Neuron (in vitro differentiated cells): ENCODE data around the gene FBXL20.
"Not testable (repeated sequence)": the region's sequence is repeated elsewhere in the genome, so short reads cannot be mapped to it uniquely, and the experiment has no call there.

ENCODE experiments used
- H2AFZ ChIP-seq: one replicate; pipeline ENCODE4 v1.6.1; 2013; ENCODE audit warnings: low read depth, mild to moderate bottlenecking, inconsistent platforms, low read length, moderate library complexity
- H3K27me3 ChIP-seq: one replicate; pipeline ENCODE4 v1.6.1; 2013; ENCODE audit warnings: low read length; ENCODE audit not compliant: insufficient read depth
- H3K36me3 ChIP-seq: one replicate; pipeline ENCODE4 v1.6.1; 2013; ENCODE audit warnings: low read length; ENCODE audit not compliant: insufficient read depth
- H3K4me1 ChIP-seq: one replicate; pipeline ENCODE4 v1.6.1; 2013; ENCODE audit warnings: low read length; ENCODE audit not compliant: insufficient read depth
- H3K4me3 ChIP-seq: 2 replicates; pipeline ENCODE4 v1.5.1; 2013; ENCODE audit warnings: mild to moderate bottlenecking, low read length, moderate library complexity
- H3K9me3 ChIP-seq: one replicate; pipeline ENCODE4 v1.6.1; 2013; ENCODE audit warnings: low read length

The FBXL20 gene

DNA sequence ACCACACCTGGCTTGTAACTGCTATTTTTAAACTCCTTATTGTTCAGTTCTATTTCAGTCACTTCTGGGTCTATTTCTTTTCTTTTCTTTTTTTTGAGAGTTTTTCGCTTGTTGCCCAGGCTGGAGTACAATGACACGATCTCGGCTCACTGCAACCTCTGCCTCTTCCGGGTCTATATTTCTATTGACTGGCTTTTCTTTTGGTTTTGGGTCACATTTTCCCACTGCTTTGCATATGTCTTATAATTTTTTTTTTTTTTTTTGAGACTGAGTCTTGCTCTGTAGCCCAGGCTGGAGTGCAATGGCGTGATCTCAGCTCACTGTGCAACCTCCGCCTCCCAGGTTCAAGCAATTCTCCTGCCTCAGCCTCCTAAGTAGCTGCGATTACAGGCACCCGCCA is 108.9 kb downstream of the FBXL20 start:
- H2AFZ ChIP-seq, H3K27me3 ChIP-seq, H3K9me3 ChIP-seq, H3K4me3 ChIP-seq, H3K4me1 ChIP-seq: not testable (repeated sequence)
- H3K36me3 ChIP-seq, result peaks cover 27% of the 10 kb centered on the region

DNA sequence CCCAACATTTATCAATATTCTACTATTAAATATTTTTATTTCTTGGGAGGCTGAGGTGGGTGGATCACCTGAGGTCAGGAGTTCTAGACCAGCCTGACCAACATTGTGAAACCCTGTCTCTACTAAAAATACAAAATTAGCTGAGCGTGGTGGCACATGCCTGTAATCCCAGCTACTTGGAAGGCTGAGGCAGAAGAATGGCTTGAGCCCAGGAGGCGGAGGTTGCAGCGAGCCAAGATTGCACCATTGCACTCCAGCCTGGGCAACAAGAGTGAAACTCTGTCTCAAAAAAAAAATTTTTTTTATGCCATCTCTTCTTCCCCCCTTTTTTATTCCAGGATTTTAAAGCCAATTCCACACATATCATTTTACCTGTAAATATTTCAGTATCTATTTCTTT is 114.9 kb downstream of the FBXL20 start:
- not testable (repeated sequence) for H3K27me3 ChIP-seq, H3K4me3 ChIP-seq, H3K4me1 ChIP-seq, H2AFZ ChIP-seq, H3K9me3 ChIP-seq
- peaks cover 26% of the 10 kb centered on the region for H3K36me3 ChIP-seq

DNA sequence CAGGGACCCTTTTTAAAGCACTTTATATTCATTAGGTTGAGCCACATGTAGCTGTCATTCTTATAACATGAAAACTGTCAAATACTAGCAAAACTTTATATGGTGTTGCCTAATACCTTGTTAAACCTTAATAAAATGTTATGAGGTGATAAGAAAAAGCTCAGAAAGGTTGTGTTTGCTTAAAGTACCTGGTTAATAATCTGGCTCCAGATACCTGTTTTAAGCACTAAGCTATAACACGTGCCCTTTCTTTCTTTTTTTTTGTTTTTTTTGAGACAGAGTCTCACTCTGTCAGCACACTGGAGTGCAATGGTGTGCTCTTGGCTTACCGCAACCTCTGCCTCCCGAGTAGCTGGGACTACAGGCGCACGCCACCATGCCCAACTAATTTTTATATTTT is 116.7 kb downstream of the FBXL20 start:
- Histone ChIP-seq H3K4me1 (no peaks in the 10 kb centered on the region), H3K27me3 (no peaks in the 10 kb centered on the region), H3K4me3 (no peak overlapping the region), H3K9me3 (no peaks in the 10 kb centered on the region), H2AFZ (no peak overlapping the region), H3K36me3 (peaks cover 33% of the 10 kb centered on the region)

DNA sequence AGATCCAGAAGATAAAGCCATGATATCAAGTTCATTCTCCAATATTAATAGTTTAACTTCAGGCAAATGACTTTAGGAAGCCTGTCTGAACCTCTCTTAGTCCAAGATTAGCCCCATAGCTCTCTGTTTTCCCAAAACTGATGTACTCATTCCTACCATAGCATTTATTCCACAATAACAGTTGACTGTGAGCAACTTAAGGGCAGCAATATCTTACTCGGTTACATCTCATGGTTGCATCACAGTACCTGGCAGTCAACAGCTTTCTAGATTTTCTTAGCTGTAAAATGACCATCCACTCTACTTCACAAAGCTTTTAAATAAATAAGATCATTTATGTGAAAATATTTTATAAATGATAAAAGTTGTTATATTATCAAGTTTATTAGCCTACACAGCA is 117.5 kb downstream of the FBXL20 start:
- Histone ChIP-seq H3K27me3 (no peaks in the 10 kb centered on the region), H3K36me3 (peaks cover 41% of the 10 kb centered on the region), H3K4me3 (no peak overlapping the region), H2AFZ (no peak overlapping the region), H3K4me1 (no peaks in the 10 kb centered on the region), H3K9me3 (no peaks in the 10 kb centered on the region)

- Histone ChIP-seq H3K4me1 (no peaks in the 10 kb centered on the region), H2AFZ (no peak overlapping the region), H3K4me3 (no peak overlapping the region), H3K9me3 (no peaks in the 10 kb centered on the region), H3K27me3 (no peaks in the 10 kb centered on the region), H3K36me3 (peaks cover 45% of the 10 kb centered on the region)
These were observed 118.3 kb downstream of the FBXL20 start for GRCh38 chr17:39283098-39283497.

DNA sequence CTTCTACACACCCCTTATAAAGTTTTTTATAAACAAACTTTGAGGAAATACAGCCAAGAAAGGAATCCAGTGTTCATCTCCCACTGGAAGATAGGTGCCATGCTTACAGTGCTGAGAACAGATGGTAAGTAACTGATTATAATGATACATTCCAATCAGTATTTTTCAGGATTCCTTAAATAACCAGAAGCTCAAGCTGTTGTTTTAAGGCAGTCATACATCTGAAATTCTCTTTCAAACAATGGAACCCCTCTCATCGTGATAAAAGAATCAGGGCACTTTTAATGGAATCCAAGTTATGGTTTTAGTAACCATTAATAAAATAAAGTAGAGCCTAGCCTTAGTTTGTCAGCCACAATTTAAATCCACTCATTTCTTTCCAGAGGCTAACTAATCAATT is 119.6 kb downstream of the FBXL20 start:
- Histone ChIP-seq H3K27me3 (no peaks in the 10 kb centered on the region), H3K4me3 (no peak overlapping the region), H2AFZ (no peak overlapping the region), H3K4me1 (no peaks in the 10 kb centered on the region), H3K36me3 (peaks cover 45% of the 10 kb centered on the region), H3K9me3 (no peaks in the 10 kb centered on the region)

DNA sequence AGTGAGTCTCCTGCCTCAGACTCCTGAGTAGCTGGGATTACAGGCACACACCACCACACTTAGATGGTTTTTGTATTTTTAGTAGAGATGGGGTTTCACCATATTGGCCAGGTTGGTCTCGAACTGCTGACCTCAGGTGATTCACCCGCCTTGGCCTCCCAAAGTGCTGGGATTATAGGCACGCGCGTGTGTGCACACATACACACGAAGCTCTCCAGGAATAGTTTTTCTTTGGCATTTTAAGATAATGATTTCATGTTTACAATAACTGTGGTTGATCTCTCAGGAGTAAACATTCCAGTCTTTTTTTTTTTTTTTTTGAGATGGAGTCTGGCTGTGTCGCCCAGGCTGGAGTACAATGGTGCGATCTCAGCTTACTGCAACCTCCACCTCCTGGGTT is 123.2 kb downstream of the FBXL20 start:
- H2AFZ ChIP-seq, H3K4me3 ChIP-seq, H3K9me3 ChIP-seq, H3K4me1 ChIP-seq, H3K27me3 ChIP-seq: not testable (repeated sequence)
- peaks cover 43% of the 10 kb centered on the region for H3K36me3 ChIP-seq

- Histone ChIP-seq H3K27me3 (no peaks in the 10 kb centered on the region), H3K4me1 (no peaks in the 10 kb centered on the region), H3K9me3 (no peaks in the 10 kb centered on the region), H3K4me3 (no peak overlapping the region), H3K36me3 (peaks cover 46% of the 10 kb centered on the region), H2AFZ (no peak overlapping the region)
These were observed 124.3 kb downstream of the FBXL20 start for GRCh38 chr17:39277110-39277509.

GRCh38 chr17:39276113-39276512 is 125.3 kb downstream of the FBXL20 start:
- no peaks in the 10 kb centered on the region for H3K9me3 ChIP-seq
- H3K4me1 ChIP-seq, result no peaks in the 10 kb centered on the region
- H3K36me3 ChIP-seq, result peaks cover 47% of the 10 kb centered on the region
- no peak overlapping the region for H3K4me3 ChIP-seq
- no peak overlapping the region for H2AFZ ChIP-seq
- H3K27me3 ChIP-seq, result no peaks in the 10 kb centered on the region

DNA sequence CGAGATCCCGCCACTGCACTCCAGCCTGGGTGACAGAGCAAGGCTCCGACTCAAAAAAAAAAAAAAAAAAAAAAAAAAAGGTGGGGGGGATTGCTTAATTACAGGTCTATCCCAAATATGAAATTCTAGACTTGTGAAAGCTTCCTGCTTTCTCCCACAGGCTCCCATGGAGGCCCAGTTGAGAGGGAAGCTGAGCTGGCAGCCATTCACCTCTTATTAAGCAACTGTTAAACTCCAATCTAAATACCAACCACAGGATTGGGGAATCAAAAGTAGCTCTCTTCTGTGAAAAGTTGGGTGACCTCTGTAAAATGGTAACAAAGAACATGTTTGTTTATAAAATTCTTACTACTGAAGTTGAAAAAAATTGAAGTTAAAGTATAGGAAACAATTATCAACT is 129.9 kb downstream of the FBXL20 start:
- Histone ChIP-seq H3K4me1 (no peaks in the 10 kb centered on the region), H3K9me3 (no peaks in the 10 kb centered on the region), H3K27me3 (no peaks in the 10 kb centered on the region), H3K4me3 (no peak overlapping the region), H2AFZ (no peak overlapping the region), H3K36me3 (peaks cover 54% of the 10 kb centered on the region)

GRCh38 chr17:39270923-39271322 is 130.5 kb downstream of the FBXL20 start:
- H2AFZ ChIP-seq, result no peak overlapping the region
- H3K4me3 ChIP-seq, result no peak overlapping the region
- no peaks in the 10 kb centered on the region for H3K9me3 ChIP-seq
- no peaks in the 10 kb centered on the region for H3K27me3 ChIP-seq
- no peaks in the 10 kb centered on the region for H3K4me1 ChIP-seq
- peaks cover 58% of the 10 kb centered on the region for H3K36me3 ChIP-seq

- Histone ChIP-seq H2AFZ (no peak overlapping the region), H3K36me3 (peaks cover 72% of the 10 kb centered on the region), H3K4me3 (no peak overlapping the region), H3K9me3 (no peaks in the 10 kb centered on the region), H3K27me3 (no peaks in the 10 kb centered on the region), H3K4me1 (no peaks in the 10 kb centered on the region)
These were observed 137.3 kb downstream of the FBXL20 start for GRCh38 chr17:39264119-39264518.

- H3K4me3 ChIP-seq, result no peak overlapping the region
- H2AFZ ChIP-seq, result no peak overlapping the region
- no peaks in the 10 kb centered on the region for H3K9me3 ChIP-seq
- no peaks in the 10 kb centered on the region for H3K4me1 ChIP-seq
- no peaks in the 10 kb centered on the region for H3K27me3 ChIP-seq
- peaks cover 67% of the 10 kb centered on the region for H3K36me3 ChIP-seq
These were observed 140.1 kb downstream of the FBXL20 start for GRCh38 chr17:39261286-39261685.

DNA sequence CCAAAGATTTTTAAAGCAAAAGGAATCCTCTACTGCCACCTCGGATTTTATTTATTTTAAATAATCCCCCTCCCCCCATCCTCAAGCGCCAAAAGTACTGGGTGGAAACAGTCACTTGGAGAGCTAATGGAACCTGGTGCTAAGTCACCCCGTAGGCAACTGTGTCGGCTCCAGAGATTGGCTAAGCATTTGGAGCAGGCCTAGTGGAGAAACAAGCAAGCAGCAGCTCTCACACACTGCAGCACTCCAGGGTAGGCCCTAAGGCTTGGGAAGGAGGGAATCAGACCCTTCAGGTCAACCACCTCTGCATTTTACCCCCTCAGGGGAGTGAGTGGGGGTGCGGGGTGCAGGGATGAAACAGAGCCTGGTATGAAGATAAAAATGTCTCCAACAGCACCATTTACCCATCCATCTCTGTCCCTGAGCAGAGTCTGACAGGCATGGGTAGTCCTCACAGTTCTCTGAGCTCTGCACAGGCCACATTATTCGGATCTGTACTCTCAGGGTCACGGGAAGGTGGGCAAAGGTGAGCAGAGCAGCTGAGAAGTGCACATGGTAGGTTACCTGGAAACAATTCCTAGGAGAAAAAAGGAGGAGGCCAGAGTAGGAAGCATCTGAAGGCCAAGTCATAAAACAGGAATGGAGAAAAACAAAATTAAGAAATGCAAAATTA is 148.5 kb downstream of the FBXL20 start:
- Histone ChIP-seq H3K36me3 (peaks cover 24% of the 10 kb centered on the region), H3K9me3 (no peaks in the 10 kb centered on the region), H2AFZ (no peak overlapping the region), H3K4me1 (no peaks in the 10 kb centered on the region), H3K4me3 (no peak overlapping the region), H3K27me3 (no peaks in the 10 kb centered on the region)
